Stimulated activated naive CD8-positive, alpha-beta T cell treated with anti-CD3 and anti-CD28 coated beads, Interleukin-15, amount 100 ng/mL, for 72 hours (primary cell): Measurements from ENCODE around the gene IL20RA.

Source experiments
- ATAC-seq: fragments of 150-1000 bp; cut with Tn5 transposase; 2 replicates; pipeline ENCODE4 v1.10.0; 2021; ENCODE audit warnings: mild to moderate bottlenecking, moderate library complexity
- DNase-seq, 2 donors: peaks; one replicate each; pipeline ENCODE4 v3.0.0; 2021 to 2022
- H3K27ac Mint-ChIP-seq, 2 donors: one replicate each; pipeline ENCODE4 v1.8.0; 2022; ENCODE audit warnings: mild to moderate bottlenecking in 2 of 2, mixed read lengths in 2 of 2, moderate library complexity in 2 of 2
- H3K27me3 Mint-ChIP-seq: one replicate; pipeline ENCODE4 v1.8.0; 2022; ENCODE audit warnings: mixed read lengths
- H3K4me1 Mint-ChIP-seq: one replicate; pipeline ENCODE4 v1.8.0; 2022; ENCODE audit warnings: mild to moderate bottlenecking, mixed read lengths
- H3K4me3 Mint-ChIP-seq, 2 donors: one replicate each; pipeline ENCODE4 v1.8.0; 2022; ENCODE audit warnings: mild to moderate bottlenecking in 2 of 2, mixed read lengths in 2 of 2, moderate library complexity in 1 of 2
- H3K9me3 Mint-ChIP-seq, 2 donors: one replicate each; pipeline ENCODE4 v1.8.0; 2022; ENCODE audit warnings: mixed read lengths in 2 of 2

IL20RA gene

DNA sequence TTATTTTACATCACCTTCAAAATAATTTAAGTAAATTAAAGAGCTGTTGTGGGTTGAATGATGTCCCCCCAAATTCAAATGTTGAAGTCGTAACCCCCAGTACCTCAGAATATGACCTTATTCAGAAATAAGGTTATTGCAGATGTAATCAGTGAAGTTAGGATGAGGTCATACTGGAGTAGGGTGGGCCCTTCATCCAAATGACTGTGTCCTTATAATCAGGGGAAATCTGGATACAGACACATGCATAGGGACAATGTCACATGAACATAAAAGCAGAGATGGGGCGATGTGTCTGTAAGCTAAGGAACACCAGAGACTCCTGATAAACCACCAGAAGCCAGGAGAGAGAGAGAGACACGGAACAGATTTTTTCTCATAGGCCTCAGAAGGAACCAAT lies 13.3 kb upstream of the IL20RA start:
- Mint-ChIP-seq H3K4me3 (no peak overlapping the region), H3K4me1 (no peaks in the 10 kb centered on the region), H3K27me3 (peaks cover 27% of the 10 kb centered on the region), H3K27ac (no peak overlapping the region), H3K9me3 (no peaks in the 10 kb centered on the region)
- DNase-seq: no peak
- ATAC-seq: no peak

DNA sequence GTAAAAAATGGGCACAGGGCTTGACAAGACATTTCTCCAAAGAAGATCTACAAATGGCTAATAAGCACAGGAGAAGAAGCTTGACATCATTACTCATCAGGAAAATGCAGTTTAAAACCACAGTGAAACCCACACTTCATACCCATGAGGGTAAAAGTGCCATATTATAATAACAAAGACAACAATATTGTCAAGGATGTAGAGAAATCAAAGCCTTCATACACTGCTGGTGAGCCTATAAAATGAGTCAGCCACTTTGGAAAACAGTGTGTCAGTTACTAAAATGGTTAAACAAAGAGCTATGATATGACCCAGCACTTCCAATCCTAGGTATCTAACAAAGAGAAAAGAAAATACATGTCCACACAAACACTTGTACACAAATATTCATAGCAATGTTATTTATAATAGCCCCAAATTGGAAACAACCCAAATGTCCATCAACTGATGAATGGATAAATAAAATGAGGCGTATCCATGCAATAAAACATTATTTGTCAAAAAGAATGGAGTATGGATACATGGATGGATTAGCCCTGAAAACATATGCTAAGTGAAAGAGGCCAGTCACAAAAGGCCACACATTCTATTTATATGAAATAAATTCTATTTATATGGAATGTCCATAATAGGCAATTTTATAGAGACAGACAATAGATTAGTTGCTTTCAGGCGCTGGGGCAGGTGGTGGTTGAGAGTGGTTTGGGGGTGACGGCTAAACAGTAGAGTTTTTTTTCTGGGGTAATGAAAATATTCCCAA lies 11.5 kb upstream of the IL20RA start:
- Mint-ChIP-seq H3K27me3 (peaks cover 44% of the 10 kb centered on the region), H3K4me1 (no peaks in the 10 kb centered on the region), H3K4me3 (no peak overlapping the region), H3K27ac (no peak overlapping the region), H3K9me3 (no peaks in the 10 kb centered on the region)
- ATAC-seq (no peak), DNase-seq (no peak)

DNA sequence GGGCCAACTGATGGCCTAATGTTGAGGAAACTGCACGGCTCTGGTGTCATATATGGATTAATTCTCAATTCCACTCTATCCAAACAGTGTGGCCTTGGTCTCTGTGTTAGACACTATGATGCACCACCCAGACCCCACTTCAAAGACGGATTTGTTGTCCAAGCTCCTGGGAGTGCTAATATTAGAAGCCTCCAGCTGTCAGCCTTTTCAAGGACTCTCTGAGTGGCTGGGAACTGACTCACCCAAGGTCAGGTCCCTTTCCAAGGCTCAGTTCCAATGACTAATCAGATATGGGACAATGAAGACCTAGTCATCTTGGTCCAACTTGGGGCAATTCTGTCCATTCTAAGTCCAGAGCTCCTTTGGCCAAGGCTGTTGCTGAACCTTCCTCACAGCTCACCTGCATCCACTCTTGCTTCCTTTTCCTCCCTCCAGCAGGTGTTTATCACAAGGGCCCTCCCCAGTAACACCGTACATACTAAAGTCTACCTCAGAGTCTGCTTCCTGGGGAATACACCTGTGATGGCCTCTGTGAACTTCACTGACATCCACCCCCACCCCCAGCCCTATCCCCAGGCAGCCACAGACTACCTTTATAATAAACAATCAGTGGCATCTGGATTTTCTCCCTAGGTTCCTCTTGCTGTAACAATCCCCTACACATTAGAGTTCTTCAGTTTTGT lies 7.2 kb upstream of the IL20RA start:
- Mint-ChIP-seq H3K9me3 (no peaks in the 10 kb centered on the region), H3K4me1 (no peaks in the 10 kb centered on the region), H3K4me3 (no peak overlapping the region), H3K27me3 (peaks cover 82% of the 10 kb centered on the region), H3K27ac (peak overlapping the region in 1 of 2 donors; percentile 81)
- ATAC-seq: no peak
- DNase-seq: no peak

DNA sequence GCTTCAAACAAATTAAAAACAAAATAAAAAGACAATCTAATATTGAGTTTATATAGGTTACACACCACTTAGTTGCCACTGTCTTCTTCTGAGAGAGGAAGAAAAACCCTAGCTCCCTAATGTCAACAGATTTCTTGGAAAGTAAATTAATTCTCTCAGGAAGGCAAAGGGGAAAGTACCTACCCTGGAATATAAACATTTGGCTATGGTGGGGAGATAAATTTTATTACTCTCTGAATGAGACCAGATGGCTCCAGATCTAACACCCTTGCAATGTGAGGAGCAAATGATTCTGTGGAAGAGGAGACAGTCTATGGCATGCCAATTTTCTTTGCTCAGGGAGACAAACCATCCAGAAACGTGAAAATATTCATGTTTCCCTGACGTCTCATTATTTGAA lies 4.3 kb upstream of the IL20RA start:
- Mint-ChIP-seq H3K9me3 (no peaks in the 10 kb centered on the region), H3K27ac (no peak overlapping the region), H3K27me3 (peaks cover 90% of the 10 kb centered on the region), H3K4me1 (peaks cover 4% of the 10 kb centered on the region), H3K4me3 (no peak overlapping the region)
- ATAC-seq (no peak), DNase-seq (no peak)

DNA sequence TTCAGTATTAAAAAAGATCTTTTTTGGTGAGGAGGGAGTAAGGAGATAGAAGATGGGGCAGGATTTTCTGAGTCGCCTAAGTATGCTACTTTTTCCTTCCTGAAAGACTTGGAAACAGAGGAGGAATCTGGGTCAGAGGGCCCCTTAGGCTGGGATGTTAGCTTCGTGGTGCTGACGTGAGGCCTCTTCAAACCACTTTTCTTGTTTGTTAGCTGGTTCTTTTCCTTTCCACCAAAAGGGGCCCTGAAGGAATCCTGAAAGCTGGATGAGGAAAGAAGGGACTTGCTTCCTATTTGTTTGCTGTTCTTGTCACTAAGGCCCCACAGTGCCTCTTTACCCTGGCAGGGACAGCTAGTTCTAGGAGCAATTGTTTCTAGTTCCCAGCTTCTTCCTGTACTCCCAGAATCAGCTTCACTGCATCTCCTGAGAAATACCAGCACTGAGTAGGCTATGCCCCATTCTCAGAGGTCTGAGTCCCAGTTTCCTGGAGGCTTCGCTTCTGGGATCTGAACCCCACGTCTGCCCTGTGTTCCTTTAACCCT lies 2.2 kb upstream of the IL20RA start:
- Mint-ChIP-seq H3K9me3 (no peaks in the 10 kb centered on the region), H3K4me1 (peaks cover 4% of the 10 kb centered on the region), H3K4me3 (no peak overlapping the region), H3K27me3 (peaks cover 97% of the 10 kb centered on the region), H3K27ac (no peak overlapping the region)
- DNase-seq (no peak), ATAC-seq (no peak)

DNA sequence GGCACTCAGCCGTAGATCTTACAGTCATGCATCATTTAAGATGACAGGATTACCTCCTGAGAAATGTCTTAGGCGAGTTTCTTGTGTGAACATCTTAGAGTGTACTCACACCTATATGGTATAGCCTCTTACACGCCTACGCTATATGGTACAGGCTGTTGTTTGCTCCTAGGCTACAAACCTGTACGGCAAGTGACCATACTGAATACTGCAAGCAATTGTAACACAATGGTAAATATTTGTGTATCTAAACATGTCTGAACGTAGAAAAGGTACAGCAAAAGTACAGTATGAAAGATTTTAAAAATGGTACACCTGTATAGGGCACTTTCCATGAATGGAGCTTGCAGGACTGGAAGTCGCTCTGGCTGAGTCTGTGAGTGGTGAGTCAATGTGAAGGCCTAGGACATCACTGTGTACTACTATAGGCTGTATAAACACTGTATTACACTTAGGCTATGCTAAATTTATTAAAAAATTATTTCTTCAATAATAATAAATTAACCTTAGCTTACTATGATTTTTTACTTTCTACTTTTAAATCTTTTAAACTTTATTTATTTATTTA lies 541 bp upstream of the IL20RA start:
- H3K4me3 Mint-ChIP-seq: peak overlapping the region; percentile 46 to 49
- H3K27me3 Mint-ChIP-seq: peaks cover 97% of the 10 kb centered on the region
- H3K27ac Mint-ChIP-seq: no peak overlapping the region
- DNase-seq (no peak), ATAC-seq (no peak)
- H3K4me1 Mint-ChIP-seq: peaks cover 4% of the 10 kb centered on the region
- no peaks in the 10 kb centered on the region for H3K9me3 Mint-ChIP-seq

DNA sequence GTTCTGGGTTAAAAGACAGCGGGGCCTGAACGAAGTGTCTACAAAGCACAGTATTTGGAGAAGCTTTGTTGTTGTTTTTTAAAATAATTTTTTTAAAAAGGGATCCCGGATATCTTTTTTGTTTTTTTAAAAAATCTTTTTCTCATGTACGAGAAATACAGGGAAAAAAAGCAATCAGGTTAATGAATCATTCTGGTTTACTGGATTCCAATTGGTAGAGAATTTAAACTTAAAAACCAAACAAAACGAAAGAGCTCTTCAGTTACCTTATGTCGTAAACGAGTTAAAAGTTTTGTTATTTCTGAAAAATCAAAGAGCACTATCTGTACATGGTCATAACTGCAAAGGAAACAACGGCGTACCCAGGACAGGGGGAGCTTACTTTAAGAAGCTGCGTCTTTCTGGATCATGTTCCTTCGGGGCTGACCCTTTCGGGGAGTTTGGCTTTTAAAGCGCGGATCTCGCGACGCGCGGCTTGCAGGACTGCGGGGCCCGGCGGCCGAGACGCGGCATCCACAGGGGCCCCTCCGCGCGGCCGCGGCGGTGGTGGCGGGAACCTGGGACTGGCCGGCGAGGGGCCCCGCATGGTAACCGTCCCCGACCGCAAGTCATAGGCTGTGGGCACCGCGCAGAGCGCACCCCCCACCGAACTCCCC lies 927 bp downstream of the IL20RA start:
- Mint-ChIP-seq H3K4me1 (peaks cover 4% of the 10 kb centered on the region), H3K4me3 (peak overlapping the region; percentile 72 to 73), H3K9me3 (no peaks in the 10 kb centered on the region), H3K27ac (peak overlapping the region in 1 of 2 donors; percentile 27), H3K27me3 (peaks cover 97% of the 10 kb centered on the region)
- DNase-seq (peak in 1 of 2 donors; percentile 9), ATAC-seq (peak; percentile 51)

DNA sequence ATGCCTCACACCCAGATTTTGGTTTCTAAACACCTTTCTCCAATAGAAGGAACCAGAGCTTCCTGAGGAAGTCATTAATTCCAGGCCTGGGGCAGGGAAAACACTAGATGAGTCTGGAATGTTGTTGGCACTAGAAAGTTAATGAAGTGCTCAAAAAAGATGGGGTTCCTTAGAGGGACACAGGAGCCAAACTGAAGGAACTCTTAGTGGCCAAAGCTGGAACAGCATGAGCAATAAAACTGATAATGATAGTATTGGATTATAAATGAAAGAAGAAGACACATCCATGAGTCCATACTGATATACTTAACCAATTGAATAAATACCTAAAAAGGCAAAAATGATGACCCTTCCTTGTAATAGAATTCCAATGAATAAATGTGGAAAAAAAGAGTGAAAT lies 4.4 kb downstream of the IL20RA start:
- peaks cover 93% of the 10 kb centered on the region for H3K27me3 Mint-ChIP-seq
- no peak for ATAC-seq

DNA sequence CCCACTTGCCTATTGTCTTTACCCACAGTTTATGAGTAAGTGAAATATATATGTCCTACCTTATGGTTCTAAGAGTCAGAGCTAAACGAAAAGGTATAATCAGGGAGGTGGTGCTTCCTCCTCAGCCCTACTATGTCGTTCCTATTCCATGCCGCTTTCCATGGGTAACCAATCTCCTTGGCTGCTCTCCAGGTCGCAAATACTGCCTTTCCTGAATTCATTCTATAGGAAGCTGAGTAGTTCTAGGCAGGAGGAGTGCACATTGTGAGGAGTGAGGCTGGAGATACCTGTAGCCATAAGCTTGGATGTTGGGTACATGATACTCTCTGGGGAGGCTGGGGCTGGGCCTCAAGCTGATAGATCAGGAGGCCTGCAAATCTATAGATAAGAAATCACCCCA lies 5.8 kb downstream of the IL20RA start:
- Mint-ChIP-seq H3K27ac (no peak overlapping the region), H3K27me3 (peaks cover 87% of the 10 kb centered on the region), H3K4me1 (peaks cover 3% of the 10 kb centered on the region), H3K9me3 (no peaks in the 10 kb centered on the region), H3K4me3 (no peak overlapping the region)
- DNase-seq (no peak), ATAC-seq (no peak)

More for the DNA sequence above, 4.4 kb downstream of the IL20RA start:
- Mint-ChIP-seq H3K27ac (no peak overlapping the region), H3K4me3 (no peak overlapping the region), H3K9me3 (no peaks in the 10 kb centered on the region), H3K4me1 (peaks cover 4% of the 10 kb centered on the region)
- no peak for DNase-seq

DNA sequence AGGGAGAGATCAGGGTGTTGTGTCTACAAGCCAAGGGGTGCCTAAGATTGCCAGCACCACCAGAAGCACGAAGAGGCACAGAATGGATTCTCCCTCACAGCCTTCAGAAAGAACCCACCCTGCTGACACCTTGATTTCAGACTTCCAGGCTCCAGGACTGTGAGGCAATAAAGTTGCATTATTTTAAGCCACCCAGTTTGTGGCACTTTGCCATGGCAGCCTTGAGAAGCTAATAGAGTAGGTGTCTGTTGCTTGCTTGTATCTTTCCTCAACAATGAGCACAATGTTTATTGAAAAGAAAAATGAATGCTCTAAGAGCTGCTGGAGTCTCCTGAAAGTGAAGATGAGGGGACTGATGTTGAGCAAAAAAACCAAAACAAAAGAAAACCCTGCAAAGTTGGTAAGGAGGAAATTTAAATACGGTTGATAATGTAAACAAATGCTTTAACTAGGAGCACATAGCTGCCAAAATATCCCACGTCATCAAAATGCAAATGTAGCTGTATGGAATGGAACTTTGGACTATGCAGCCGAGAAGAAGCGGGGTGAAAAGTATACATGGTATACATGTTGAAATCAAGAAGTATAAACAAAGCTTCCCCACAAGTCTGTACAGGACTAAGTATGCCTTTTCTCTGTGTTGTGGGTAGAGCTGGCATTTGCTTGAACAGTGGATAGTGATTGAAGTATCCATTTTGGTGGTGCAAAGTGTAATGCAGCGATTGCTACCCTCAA lies 8.0 kb downstream of the IL20RA start:
- H3K4me1 Mint-ChIP-seq: peaks cover 13% of the 10 kb centered on the region
- peaks cover 87% of the 10 kb centered on the region for H3K27me3 Mint-ChIP-seq
- no peak overlapping the region for H3K27ac Mint-ChIP-seq
- H3K4me3 Mint-ChIP-seq: no peak overlapping the region
- DNase-seq (no peak), ATAC-seq (no peak)
- no peaks in the 10 kb centered on the region for H3K9me3 Mint-ChIP-seq

DNA sequence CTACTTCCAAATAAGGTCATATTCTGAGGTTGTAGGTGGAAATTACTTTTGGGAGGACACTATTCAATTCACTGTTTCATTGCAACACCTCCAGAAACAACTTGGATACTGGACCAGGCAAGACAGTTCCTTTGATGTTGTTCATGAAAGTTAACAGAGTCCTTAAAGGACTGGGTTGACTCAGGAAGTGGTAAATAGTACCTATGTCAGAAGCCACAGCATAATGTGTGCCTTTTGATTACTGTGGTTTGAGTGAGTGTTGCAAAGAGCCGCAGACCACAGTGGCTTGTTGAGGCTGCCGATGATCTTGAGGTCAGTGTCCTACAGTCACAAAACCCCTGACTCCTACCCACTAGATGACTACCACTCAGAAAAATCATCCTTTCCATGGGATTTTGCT lies 10.9 kb downstream of the IL20RA start:
- ATAC-seq (peak; percentile 100), DNase-seq (peak; percentile 73 to 86)
- peak overlapping the region in 1 of 2 donors; percentile 7 for H3K4me3 Mint-ChIP-seq
- H3K27ac Mint-ChIP-seq: peak overlapping the region in 1 of 2 donors; percentile 91
- H3K4me1 Mint-ChIP-seq: peaks cover 13% of the 10 kb centered on the region
- H3K27me3 Mint-ChIP-seq: peaks cover 86% of the 10 kb centered on the region
- H3K9me3 Mint-ChIP-seq: no peaks in the 10 kb centered on the region

DNA sequence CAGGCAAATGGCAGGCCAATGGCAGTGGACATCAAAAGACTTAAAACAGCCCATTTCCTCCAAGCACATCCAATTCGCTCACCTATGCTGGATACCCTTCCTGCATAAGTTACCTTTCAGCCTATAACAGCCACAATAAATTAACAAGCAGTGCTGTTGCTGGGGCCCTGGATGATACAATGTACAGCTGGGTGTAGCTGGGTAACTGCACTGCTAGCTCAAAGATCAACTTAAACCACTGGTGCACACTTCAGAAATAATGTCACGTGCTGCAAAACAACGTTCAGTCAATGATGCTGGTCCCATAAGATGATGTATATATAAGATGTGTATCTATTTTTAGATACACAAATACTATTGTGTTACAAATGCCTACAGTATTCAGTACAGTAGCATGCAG lies 13.6 kb downstream of the IL20RA start:
- Mint-ChIP-seq H3K4me1 (peaks cover 13% of the 10 kb centered on the region), H3K4me3 (no peak overlapping the region), H3K27me3 (peaks cover 83% of the 10 kb centered on the region), H3K9me3 (no peaks in the 10 kb centered on the region), H3K27ac (no peak overlapping the region)
- ATAC-seq (no peak), DNase-seq (no peak)

DNA sequence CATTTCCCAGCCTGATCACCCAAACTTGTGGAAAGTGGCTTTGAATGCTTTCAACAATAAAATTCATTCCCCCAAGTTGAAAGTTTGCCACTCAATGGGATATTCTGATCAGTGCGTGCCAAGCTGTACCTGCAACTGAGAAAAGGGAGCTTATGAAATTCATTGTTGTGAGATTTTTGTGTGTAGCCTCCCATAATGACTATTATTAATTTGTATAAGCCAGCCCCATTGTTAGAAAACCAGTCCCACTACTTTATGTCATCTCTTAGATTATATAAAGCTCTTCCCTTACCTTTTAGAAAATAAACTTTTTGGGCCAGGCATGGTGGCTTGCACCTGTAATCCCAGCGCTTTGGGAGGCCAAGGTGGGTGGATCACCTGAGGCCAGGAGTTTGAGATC lies 15.9 kb downstream of the IL20RA start:
- ATAC-seq (no peak), DNase-seq (no peak)
- Mint-ChIP-seq H3K4me3 (no peak overlapping the region), H3K27ac (no peak overlapping the region), H3K27me3 (peaks cover 82% of the 10 kb centered on the region), H3K9me3 (no peaks in the 10 kb centered on the region), H3K4me1 (peaks cover 9% of the 10 kb centered on the region)

DNA sequence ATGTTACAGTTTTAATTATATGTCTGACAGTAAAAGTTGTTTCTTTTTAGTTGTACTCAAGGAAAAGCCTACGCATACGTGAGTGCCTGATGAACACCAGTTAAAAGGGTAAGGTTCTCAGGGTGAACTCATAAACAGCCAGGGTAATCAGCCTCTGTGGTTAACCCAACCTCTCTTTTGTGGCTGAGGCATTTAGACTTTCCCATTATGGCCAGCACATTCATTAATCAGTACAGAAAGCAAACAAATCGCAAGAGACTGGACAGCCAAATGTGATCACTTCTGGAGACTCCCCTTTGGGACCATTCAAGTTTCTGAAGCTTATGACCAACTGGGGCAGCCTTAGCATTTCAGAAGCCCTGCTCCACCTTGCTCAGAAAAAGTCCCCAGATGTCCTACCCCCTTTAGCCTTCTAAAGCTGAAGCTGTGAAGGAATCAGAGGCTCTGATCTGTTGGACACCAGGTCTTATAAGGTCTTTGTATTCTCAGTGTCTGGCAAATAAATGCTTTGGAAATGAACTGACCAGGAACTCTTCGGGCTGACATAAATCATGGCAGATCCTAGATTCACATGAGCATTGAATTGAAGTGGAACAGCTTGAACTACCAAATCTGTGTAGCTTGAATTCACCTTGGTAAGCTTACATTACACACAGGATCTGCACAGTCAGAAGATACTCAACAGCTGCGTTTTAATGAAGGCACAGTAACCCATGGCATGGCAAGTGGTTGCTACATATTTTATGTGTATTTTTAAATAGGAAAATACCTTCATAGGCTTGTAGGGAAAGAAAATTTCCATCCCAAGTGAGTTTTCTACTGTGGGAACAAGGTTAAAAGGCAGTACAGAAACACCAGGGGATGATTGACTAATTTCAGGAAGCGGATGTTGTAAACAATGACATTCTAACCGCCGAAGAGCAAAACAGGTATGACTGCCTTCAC lies 18.7 kb downstream of the IL20RA start:
- peaks cover 75% of the 10 kb centered on the region for H3K27me3 Mint-ChIP-seq

More for the DNA sequence above, 18.7 kb downstream of the IL20RA start:
- ATAC-seq (peak; percentile 73), DNase-seq (no peak)
- no peak overlapping the region for H3K27ac Mint-ChIP-seq
- H3K4me3 Mint-ChIP-seq: no peak overlapping the region
- no peaks in the 10 kb centered on the region for H3K9me3 Mint-ChIP-seq
- H3K4me1 Mint-ChIP-seq: no peaks in the 10 kb centered on the region
